NOMO-1 (cell line): Measurements from ENCODE around the gene SCN8A.
A peak's percentile ranks its signal among the peaks of the same experiment; 100 is the strongest.

Experiments used
- DNase-seq, 2 experiments: peaks; one replicate each; lab custom pipeline; 2025; ENCODE audit not compliant: unreplicated experiment in 2 of 2; lab: John Stamatoyannopoulos, UW

The SCN8A gene

DNA sequence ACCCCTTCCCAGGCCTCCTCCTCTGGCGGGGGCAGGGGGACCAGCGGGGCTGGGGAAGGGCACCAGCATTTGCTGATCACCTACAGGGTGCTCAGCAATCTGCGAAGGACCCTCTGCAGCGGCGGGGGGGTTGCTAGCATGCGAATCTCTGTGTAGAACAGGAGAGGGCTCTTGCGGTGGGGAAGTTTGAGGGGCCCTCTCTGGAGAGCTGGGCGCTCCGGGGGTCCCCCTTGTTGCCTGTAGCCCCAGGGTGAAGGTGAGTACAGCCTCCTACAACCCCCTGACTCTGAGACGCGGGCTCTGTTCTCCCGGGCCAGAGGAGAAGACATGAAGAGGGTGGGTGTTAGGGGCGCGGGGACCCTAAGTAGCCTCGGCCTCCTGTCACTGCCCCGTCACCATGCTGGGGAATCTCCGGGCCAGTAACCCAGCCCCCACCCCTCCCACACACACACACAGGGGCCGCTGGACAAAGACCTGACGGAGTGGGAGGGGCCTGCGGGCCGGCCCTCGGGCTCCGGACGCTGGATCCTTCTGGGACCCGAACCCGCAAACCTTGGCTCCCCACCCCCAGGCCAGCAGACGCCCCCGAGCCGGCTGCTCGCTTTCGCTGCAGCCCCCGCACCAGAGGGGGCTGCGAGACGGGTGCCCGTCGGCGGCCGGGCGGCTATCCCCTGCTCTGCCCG, 256.8 kb downstream of the SCN8A start:
- no peak for DNase-seq

DNA sequence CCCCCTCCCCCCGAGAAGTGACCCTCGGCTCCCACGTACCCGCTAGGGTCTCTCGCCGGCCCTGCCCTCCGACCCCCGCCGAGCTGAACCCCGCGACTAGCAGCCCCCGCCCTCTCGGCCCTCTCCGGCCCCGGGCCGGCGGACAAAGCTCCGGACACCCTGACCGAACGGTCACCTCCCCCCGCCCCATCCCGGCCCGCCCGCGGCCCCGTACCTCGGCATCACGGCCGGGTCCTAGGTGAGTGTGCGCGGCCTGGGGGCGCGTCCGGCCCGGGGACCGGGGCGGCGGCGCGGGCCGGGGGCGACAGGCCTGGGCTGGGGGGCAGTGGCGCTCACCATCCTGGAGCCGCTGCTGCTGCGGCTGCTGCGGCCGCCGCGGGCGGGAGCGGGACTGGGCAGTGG, 257.3 kb downstream of the SCN8A start, which contains the start of gene FIGNL2:
Gene FIGNL2 (minus strand): TSS at position 393 of the 402 bp plus-strand sequence. CDS start 26,305 bp downstream, outside the sequence.
- DNase-seq = no peak

- peak; percentile 16 to 36 for DNase-seq
These were observed 258.1 kb downstream of the SCN8A start for GRCh38 chr12:51848841-51849735.

GRCh38 chr12:51850081-51850964, 259.3 kb downstream of the SCN8A start:
- DNase-seq = no peak

DNA sequence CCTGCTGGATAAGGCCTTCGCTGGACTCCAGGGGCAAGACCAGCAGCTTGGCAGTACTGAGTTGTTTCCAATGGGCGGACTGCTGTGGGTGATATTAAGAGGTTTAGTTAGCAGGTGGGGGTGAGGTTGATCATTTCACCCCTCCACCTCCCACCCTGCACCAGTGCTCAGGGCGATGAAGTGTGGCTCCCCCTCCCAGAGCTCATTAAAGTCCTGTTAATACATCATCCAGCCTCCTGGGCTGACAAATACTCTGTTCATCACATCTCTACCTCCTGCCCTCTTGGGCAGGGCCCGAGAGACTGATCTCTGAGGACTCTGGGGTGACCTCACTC, 259.9 kb downstream of the SCN8A start:
- no peak for DNase-seq

DNA sequence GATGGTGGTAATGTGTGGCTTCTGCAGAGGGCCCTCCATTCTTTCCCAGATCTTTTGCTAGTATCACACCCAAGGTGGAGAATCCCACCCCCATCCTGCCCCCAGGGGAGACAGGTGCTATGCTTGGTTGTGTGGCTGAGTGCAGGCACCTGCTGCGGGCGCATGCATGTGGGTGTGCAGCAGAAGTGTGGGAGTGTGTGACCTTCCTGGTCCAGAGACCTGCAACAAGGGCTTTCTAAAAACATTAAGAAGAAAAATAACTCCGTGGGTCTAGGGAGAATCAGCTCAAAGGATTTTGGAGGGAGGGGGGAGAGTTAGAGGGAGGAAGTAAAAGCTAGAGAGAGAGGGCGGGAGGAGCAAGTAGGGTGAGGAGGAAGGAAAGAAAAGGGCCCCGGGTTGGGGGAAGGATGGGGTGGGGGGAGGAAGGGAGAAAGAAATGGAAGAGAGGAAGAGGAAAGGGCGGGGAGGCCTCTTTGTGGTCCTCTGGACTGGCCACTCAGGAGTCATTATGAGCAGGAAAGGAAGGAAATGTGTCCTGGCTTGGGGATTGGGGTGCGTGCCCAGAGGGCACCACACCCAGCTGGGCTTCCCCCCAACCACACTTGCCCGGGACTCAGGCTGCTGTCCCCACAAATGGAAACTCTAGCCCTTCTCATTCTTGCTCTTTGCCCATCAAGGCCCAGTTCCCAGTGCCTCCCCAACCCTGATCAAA, 260.5 kb downstream of the SCN8A start:
- DNase-seq = peak; percentile 30 to 74

DNA sequence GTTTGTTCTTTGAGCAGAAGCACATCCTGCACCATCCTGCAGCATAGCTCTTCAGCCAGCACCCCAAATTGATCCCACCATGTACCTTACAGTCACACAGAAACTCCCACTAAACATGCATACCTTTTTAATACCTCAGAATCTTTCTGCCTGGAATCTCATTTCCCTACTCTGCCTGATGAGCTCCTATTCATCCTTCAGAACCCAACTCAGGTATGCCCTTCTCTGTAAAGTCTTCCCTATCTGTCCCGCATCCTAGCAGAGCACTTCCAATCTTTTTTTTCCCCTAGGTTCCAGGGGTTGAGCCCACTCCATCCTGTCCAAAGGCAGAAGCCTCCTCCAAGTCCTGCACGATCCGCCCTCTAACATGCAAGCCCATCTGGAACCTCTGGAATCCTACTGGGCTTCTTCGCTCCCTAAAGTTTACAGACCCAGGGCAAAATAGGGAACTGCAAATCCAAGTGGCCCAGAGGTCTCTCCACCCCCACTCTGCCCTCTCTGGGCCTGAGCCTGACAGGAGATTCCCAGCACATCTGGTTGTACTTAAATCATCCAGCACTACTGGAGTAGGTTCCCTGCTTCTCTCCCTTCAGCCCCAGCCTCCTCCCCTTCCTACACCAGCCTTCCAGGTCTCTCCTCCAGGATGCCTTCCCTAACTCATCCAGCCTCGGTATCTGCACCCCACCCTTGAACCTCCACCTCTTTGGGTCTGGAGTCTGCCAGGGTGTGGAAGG, 261.5 kb downstream of the SCN8A start:
- no peak for DNase-seq

- DNase-seq = no peak
These were observed 264.8 kb downstream of the SCN8A start for GRCh38 chr12:51855586-51856428.

- no peak for DNase-seq
These were observed 270.0 kb downstream of the SCN8A start for GRCh38 chr12:51860986-51861385.
